ENCODE data around the gene GPR160. TPM values are rescaled to one million over a fixed set of nuclear protein-coding genes. Genes with fewer than 3 reads are reported as not detected.
A peak's percentile ranks its signal among the peaks of the same experiment; 100 is the strongest.

Gene GPR160
- total and polyA plus RNA-seq, 2 donors (not counting 1 experiment from before 2014, with no cell fraction given), result 0.50 to 0.58 TPM

DNA sequence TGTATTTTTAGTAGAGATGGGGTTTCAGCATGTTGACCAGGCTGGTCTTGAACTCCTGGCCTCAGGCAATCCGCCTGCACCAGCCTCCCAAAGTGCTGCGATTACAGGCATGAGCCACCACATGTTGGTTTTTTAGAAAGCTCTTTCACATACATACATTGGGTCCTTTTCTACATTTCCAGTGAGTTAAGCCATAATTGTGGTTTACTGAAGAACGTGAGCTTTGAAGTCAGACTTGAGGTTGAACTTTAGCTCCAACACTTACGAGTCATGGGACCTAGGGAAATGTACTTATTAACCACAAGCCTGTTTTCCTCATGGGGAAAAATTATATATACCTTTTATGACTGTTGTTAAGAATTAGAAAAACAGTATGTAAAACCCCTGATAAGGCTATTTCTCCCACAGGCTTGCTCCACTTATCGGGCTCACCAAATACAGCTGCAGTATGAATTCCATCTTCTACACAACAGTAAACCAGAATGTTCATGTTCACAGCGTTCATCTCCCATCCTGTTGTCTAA, 39.0 kb downstream of the GPR160 start:
- H3K27me3 ChIP-seq (ENCODE audit: control insufficient read depth, insufficient read depth, low read length), result no peaks in the 10 kb centered on the region
- H4K20me1 ChIP-seq (ENCODE audit: control insufficient read depth, extremely low read depth, insufficient read depth, low read length), result no peaks in the 10 kb centered on the region
- DNase-seq (ENCODE audit: low read depth in 2 of 2), result peak; percentile 66 to 69
- H3K79me2 ChIP-seq (ENCODE audit: control insufficient read depth, insufficient read depth, low read length), result no peaks in the 10 kb centered on the region
- H3K4me3 ChIP-seq (replicated peaks in 1 of 4; ENCODE audit: control extremely low read depth in 1 of 4, insufficient read depth in 1 of 4, low read depth in 3 of 4, low read length in 4 of 4), result no peak overlapping the region
- TF ChIP-seq, protein P1, sequence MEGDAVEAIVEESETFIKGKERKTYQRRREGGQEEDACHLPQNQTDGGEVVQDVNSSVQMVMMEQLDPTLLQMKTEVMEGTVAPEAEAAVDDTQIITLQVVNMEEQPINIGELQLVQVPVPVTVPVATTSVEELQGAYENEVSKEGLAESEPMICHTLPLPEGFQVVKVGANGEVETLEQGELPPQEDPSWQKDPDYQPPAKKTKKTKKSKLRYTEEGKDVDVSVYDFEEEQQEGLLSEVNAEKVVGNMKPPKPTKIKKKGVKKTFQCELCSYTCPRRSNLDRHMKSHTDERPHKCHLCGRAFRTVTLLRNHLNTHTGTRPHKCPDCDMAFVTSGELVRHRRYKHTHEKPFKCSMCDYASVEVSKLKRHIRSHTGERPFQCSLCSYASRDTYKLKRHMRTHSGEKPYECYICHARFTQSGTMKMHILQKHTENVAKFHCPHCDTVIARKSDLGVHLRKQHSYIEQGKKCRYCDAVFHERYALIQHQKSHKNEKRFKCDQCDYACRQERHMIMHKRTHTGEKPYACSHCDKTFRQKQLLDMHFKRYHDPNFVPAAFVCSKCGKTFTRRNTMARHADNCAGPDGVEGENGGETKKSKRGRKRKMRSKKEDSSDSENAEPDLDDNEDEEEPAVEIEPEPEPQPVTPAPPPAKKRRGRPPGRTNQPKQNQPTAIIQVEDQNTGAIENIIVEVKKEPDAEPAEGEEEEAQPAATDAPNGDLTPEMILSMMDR (conservative IDR thresholded peaks at IDR 0.05 in 1 of 2, IDR thresholded peaks at IDR 0.05 in 1 of 2; ENCODE audit: low read depth in 1 of 2, low read length in 2 of 2), result no peak
- TF ChIP-seq EZH2 (IDR thresholded peaks at IDR 0.05; ENCODE audit: low read length, missing control alignments), result no peak
- H3K4me1 ChIP-seq (ENCODE audit: control insufficient read depth, extremely low read depth, insufficient read depth, low read length), result no peaks in the 10 kb centered on the region
- H2AFZ ChIP-seq (ENCODE audit: low read length), result no peak overlapping the region
- no peak overlapping the region for H3K27ac ChIP-seq (ENCODE audit: insufficient read depth, low read length)
- no peaks in the 10 kb centered on the region for H3K36me3 ChIP-seq (ENCODE audit: control insufficient read depth, insufficient read depth, low read length)
- H3K9ac ChIP-seq (ENCODE audit: insufficient read depth, low read length), result no peak overlapping the region
- H3K9me3 ChIP-seq (ENCODE audit: control insufficient read depth, insufficient read depth, low read depth, low read length), result no peaks in the 10 kb centered on the region
- H3K4me2 ChIP-seq (ENCODE audit: extremely low read depth, insufficient read depth, low read length), result no peak overlapping the region

DNA sequence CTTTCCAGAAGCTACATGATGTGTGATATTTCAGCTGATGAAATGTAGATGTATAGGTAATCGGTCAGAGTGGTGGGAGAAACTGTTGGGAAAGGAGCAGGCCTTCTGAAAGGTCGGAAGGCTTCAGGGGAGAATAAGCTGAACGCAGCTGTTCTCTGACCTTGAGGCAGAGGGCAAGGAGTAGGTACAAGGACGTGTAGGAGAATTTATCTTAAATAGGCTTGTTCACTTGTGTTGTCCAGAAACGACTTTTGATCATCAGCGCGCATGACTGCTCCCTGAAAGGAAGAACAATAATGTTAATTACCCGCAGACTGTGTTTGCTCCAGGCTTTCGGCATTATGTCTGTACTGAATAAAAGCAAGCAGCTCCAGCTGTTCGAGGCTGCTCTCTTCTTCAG, 39.6 kb downstream of the GPR160 start:
- H3K9ac ChIP-seq (ENCODE audit: insufficient read depth, low read length), result no peak overlapping the region
- no peaks in the 10 kb centered on the region for H3K36me3 ChIP-seq (ENCODE audit: control insufficient read depth, insufficient read depth, low read length)
- H3K9me3 ChIP-seq (ENCODE audit: control insufficient read depth, insufficient read depth, low read depth, low read length), result no peaks in the 10 kb centered on the region
- H3K27me3 ChIP-seq (ENCODE audit: control insufficient read depth, insufficient read depth, low read length), result no peaks in the 10 kb centered on the region
- no peaks in the 10 kb centered on the region for H4K20me1 ChIP-seq (ENCODE audit: control insufficient read depth, extremely low read depth, insufficient read depth, low read length)
- no peak for TF ChIP-seq EZH2 (IDR thresholded peaks at IDR 0.05; ENCODE audit: low read length, missing control alignments)
- TF ChIP-seq, protein P1 (conservative IDR thresholded peaks at IDR 0.05 in 1 of 2, IDR thresholded peaks at IDR 0.05 in 1 of 2; ENCODE audit: low read depth in 1 of 2, low read length in 2 of 2), result no peak
- no peak for DNase-seq (ENCODE audit: low read depth in 2 of 2)
- no peaks in the 10 kb centered on the region for H3K79me2 ChIP-seq (ENCODE audit: control insufficient read depth, insufficient read depth, low read length)
- no peak overlapping the region for H3K4me2 ChIP-seq (ENCODE audit: extremely low read depth, insufficient read depth, low read length)
- no peak overlapping the region for H2AFZ ChIP-seq (ENCODE audit: low read length)
- no peak overlapping the region for H3K27ac ChIP-seq (ENCODE audit: insufficient read depth, low read length)
- H3K4me3 ChIP-seq (replicated peaks in 1 of 4; ENCODE audit: control extremely low read depth in 1 of 4, insufficient read depth in 1 of 4, low read depth in 3 of 4, low read length in 4 of 4), result no peak overlapping the region
- H3K4me1 ChIP-seq (ENCODE audit: control insufficient read depth, extremely low read depth, insufficient read depth, low read length), result no peaks in the 10 kb centered on the region

DNA sequence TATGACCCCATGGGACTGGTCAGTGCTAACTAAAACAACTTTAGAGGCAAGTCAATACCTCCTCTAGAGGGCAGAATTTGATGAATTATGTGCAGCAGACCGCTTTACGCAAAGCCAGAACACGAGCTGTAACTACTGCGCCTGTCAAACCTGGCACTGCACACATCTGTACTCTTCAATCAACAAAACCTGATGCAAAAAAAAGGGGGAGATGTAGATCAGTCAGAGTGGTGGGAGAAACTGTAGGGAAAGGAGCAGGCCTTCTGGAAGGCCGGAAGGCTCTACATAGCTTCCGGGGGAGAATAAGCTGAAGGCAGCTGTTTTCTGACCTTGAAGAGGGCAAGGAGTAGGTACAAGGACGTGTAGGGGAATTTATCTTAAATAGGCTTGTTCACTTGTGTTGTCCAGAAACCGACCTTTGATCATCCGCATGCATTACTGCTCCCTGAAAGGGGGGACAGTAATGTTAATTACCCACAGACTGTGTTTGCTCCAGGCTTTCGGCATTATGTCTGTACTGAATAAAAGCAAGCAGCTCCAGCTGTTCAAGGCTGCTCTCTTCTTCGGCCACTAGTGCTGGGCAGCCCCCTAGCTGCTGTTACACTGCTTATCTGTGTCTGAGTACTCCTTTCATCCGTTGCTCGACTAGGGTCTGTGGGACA, 41.0 kb downstream of the GPR160 start:
- no peaks in the 10 kb centered on the region for H3K36me3 ChIP-seq (ENCODE audit: control insufficient read depth, insufficient read depth, low read length)
- H3K9ac ChIP-seq (ENCODE audit: insufficient read depth, low read length), result no peak overlapping the region
- no peak overlapping the region for H3K4me3 ChIP-seq (replicated peaks in 1 of 4; ENCODE audit: control extremely low read depth in 1 of 4, insufficient read depth in 1 of 4, low read depth in 3 of 4, low read length in 4 of 4)
- H3K27me3 ChIP-seq (ENCODE audit: control insufficient read depth, insufficient read depth, low read length), result no peaks in the 10 kb centered on the region
- no peaks in the 10 kb centered on the region for H3K9me3 ChIP-seq (ENCODE audit: control insufficient read depth, insufficient read depth, low read depth, low read length)
- H3K79me2 ChIP-seq (ENCODE audit: control insufficient read depth, insufficient read depth, low read length), result no peaks in the 10 kb centered on the region
- no peaks in the 10 kb centered on the region for H3K4me1 ChIP-seq (ENCODE audit: control insufficient read depth, extremely low read depth, insufficient read depth, low read length)
- H3K27ac ChIP-seq (ENCODE audit: insufficient read depth, low read length), result no peak overlapping the region
- no peaks in the 10 kb centered on the region for H4K20me1 ChIP-seq (ENCODE audit: control insufficient read depth, extremely low read depth, insufficient read depth, low read length)
- no peak for DNase-seq (ENCODE audit: low read depth in 2 of 2)
- no peak overlapping the region for H3K4me2 ChIP-seq (ENCODE audit: extremely low read depth, insufficient read depth, low read length)
- H2AFZ ChIP-seq (ENCODE audit: low read length), result no peak overlapping the region
- TF ChIP-seq, protein P1 (conservative IDR thresholded peaks at IDR 0.05 in 1 of 2, IDR thresholded peaks at IDR 0.05 in 1 of 2; ENCODE audit: low read depth in 1 of 2, low read length in 2 of 2), result no peak
- no peak for TF ChIP-seq EZH2 (IDR thresholded peaks at IDR 0.05; ENCODE audit: low read length, missing control alignments)
